Heart left ventricle (tissue), 13 donors: Measurements from ENCODE around the gene SMC1B.

Experiments
- CTCF ChIP-seq, 12 donors: fragments of 200-600 bp; sonication (generic) in 4 of 12; IDR thresholded peaks; one replicate each; pipeline versions ENCODE4 v1.5.0 to v1.8.0; 2018 to 2022; ENCODE audit warnings: antibody characterized with exemption in 12 of 12, mild to moderate bottlenecking in 5 of 12
- POLR2A ChIP-seq, 2 donors: fragments of 450-650 bp; IDR thresholded peaks; one replicate each; pipeline ENCODE4 v1.6.1; 2017; ENCODE audit warnings: antibody characterized with exemption in 2 of 2, mild to moderate bottlenecking in 2 of 2, moderate library complexity in 2 of 2
- donor health status: ischemic (EF 13 %, LVEDD 7.1; RV severe dilation, severe dysfunction).
- donor health status: DM: no; HTN: yes; CAD: no.
- donor health status: DM: no; HTN: no; CAD: no.
- donor health status: ischemic (EF 25% LVEDD 6.9; RV normal size, moderate dysfunction).
- donor health status: ischemic (EF 25% LVEDD 5.7; RV mildly dilated, moderate dysfunction).
- donor health status: ischemic (EF 35%, LVEDD 5.7; RV mildly dilated, moderate dysfunction).
- donor health status: nonischemic (EF 11% LVEDD 7.7; RV severe dilation, severe dysfunction).
- donor health status: DM: yes; HTN: yes; CAD: no.
- donor health status: PGD.
- donor health status: ischemic (EF 29% LVEDD 5.4; RV normal size, mild dysfunction).
- donor health status: nonischemic (EF 23%, LVEDD 6.1; RV moderate dilation, normal function).

GRCh38 chr22:45321827-45322226 lies 91.6 kb downstream of the SMC1B start:
- no peak for TF ChIP-seq CTCF (IDR thresholded peaks at IDR 0.05)
- TF ChIP-seq POLR2A (IDR thresholded peaks at IDR 0.05): no peak
